AG09319 (cell line): Measurements from ENCODE around the gene LIPJ.

Experiments used
- DNase-seq: peaks from one replicate; pipeline ENCODE4 v3.0.0-alpha.2; 2010; ENCODE audit warnings: low read depth; ENCODE audit errors: extremely low read depth
- CTCF ChIP-seq: IDR thresholded peaks from 2 replicates; pipeline ENCODE4 v1.5.1; 2011; ENCODE audit warnings: low read depth, mild to moderate bottlenecking, inconsistent platforms, low read length, moderate library complexity

LIPJ gene

GRCh38 chr10:88620441-88620840 is 33.9 kb downstream of the LIPJ start:
- no peak for TF ChIP-seq CTCF
- no peak for DNase-seq

GRCh38 chr10:88623835-88624234 is 37.3 kb downstream of the LIPJ start:
- no peak for TF ChIP-seq CTCF
- no peak for DNase-seq

GRCh38 chr10:88624840-88625239 is 38.3 kb downstream of the LIPJ start:
- no peak for DNase-seq
- no peak for TF ChIP-seq CTCF

- TF ChIP-seq CTCF: no peak
- no peak for DNase-seq
Observed at GRCh38 chr10:88640186-88640585, 53.6 kb downstream of the LIPJ start.

- TF ChIP-seq CTCF: no peak
- no peak for DNase-seq
Observed at GRCh38 chr10:88642209-88642608, 55.6 kb downstream of the LIPJ start.

- no peak for TF ChIP-seq CTCF
- DNase-seq: no peak
Observed at GRCh38 chr10:88642963-88643362, 56.4 kb downstream of the LIPJ start.

GRCh38 chr10:88647061-88647615 is 60.6 kb downstream of the LIPJ start:
- no peak for TF ChIP-seq CTCF

More at GRCh38 chr10:88647061-88647615, 60.6 kb downstream of the LIPJ start:
- no peak for DNase-seq
